Nephron (organoid): ENCODE measurements around the gene WNT9B.
"Not testable (repeated sequence)": the region's sequence is repeated elsewhere in the genome, so short reads cannot be mapped to it uniquely, and the experiment has no call there.

Source experiments
- H3K27ac Mint-ChIP-seq, 3 experiments: 2 replicates each; pipeline ENCODE4 v1.8.0; 2020; ENCODE audit warnings: mixed read lengths in 3 of 3, mild to moderate bottlenecking in 2 of 3, moderate library complexity in 1 of 3
- H3K27me3 Mint-ChIP-seq: 2 replicates; pipeline ENCODE4 v1.8.0; 2021; ENCODE audit warnings: low read depth, mild to moderate bottlenecking, moderate library complexity, mixed read lengths
- H3K36me3 Mint-ChIP-seq: 2 replicates; pipeline ENCODE4 v1.8.0; 2020; ENCODE audit warnings: low read depth, mixed read lengths
- H3K4me1 Mint-ChIP-seq: 2 replicates; pipeline ENCODE4 v1.8.0; 2020; ENCODE audit warnings: mixed read lengths
- H3K4me3 Mint-ChIP-seq, 3 experiments: 2 replicates each; pipeline ENCODE4 v1.8.0; 2020; ENCODE audit warnings: mild to moderate bottlenecking in 3 of 3, mixed read lengths in 3 of 3, moderate library complexity in 2 of 3
- H3K9me3 Mint-ChIP-seq: 2 replicates; pipeline ENCODE4 v1.8.0; 2020; ENCODE audit warnings: mixed read lengths
- CTCF ChIP-seq, 3 experiments: fragments of 200-600 bp; sonication (generic); IDR thresholded peaks; one replicate each; pipeline ENCODE4 v1.5.0; 2021; ENCODE audit warnings: antibody characterized with exemption in 3 of 3; ENCODE audit not compliant: unreplicated experiment in 3 of 3

Gene WNT9B

GRCh38 chr17:46833840-46834208 is 17.6 kb upstream of the WNT9B start:
- TF ChIP-seq CTCF (IDR thresholded peaks at IDR 0.05; ENCODE audit: unreplicated experiment in 3 of 3): no peak
- Mint-ChIP-seq H3K9me3 (no peaks in the 10 kb centered on the region), H3K27ac (no peak overlapping the region), H3K36me3 (no peaks in the 10 kb centered on the region), H3K27me3 (peaks cover 45% of the 10 kb centered on the region), H3K4me1 (peaks cover 4% of the 10 kb centered on the region), H3K4me3 (no peak overlapping the region)

DNA sequence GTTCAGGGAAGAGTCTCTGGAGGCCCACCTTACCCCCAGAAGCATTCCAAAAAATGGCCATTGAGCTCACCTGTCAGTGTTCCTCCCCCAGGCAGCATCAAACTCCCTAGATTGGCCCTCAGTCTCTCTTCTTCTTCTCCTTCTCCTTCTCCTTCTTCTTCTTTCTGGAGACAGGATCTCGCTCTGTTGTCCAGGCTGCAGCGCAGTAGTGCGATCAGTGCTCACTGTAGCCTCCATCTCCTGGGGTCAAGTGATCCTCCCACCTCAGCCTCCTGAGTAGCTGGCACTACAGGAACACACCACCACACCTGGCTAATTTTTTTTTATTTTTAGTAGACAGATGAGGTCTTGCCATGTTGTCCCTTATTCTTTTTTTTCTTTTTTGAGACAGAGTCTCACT is 16.5 kb upstream of the WNT9B start:
- Mint-ChIP-seq H3K4me3 (no peak overlapping the region), H3K36me3 (no peaks in the 10 kb centered on the region), H3K27me3 (peaks cover 50% of the 10 kb centered on the region), H3K9me3 (no peaks in the 10 kb centered on the region), H3K27ac (no peak overlapping the region), H3K4me1 (peaks cover 4% of the 10 kb centered on the region)
- no peak for TF ChIP-seq CTCF (IDR thresholded peaks at IDR 0.05; ENCODE audit: unreplicated experiment in 3 of 3)

- no peak overlapping the region for H3K27ac Mint-ChIP-seq
- H3K36me3 Mint-ChIP-seq: no peaks in the 10 kb centered on the region
- peaks cover 9% of the 10 kb centered on the region for H3K9me3 Mint-ChIP-seq
- no peaks in the 10 kb centered on the region for H3K4me1 Mint-ChIP-seq
- no peak for TF ChIP-seq CTCF (IDR thresholded peaks at IDR 0.05; ENCODE audit: unreplicated experiment in 3 of 3)
- H3K4me3 Mint-ChIP-seq: no peak overlapping the region
- peaks cover 53% of the 10 kb centered on the region for H3K27me3 Mint-ChIP-seq
Measured at GRCh38 chr17:46836500-46836899, 14.9 kb upstream of the WNT9B start.

DNA sequence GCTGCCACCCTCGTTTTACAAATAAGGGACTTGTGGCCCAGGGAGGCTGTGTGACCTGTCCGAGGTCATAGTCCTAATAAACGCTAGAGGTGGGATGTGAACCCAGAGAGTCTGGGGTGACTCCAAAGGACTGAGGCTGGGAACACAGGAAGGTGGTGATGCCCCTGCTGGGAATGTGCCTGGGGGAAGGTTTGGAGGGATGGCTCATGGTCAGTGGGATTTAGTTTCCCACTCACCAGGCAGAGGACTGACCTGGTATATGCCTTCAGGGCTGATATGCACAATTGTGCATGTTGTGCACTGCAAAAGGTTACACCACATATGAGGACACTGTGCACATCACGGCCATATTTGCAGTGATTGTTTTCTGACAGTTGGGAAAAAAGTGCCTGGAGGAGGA is 13.9 kb upstream of the WNT9B start:
- H3K9me3 Mint-ChIP-seq: peaks cover 9% of the 10 kb centered on the region
- no peak for TF ChIP-seq CTCF (IDR thresholded peaks at IDR 0.05; ENCODE audit: unreplicated experiment in 3 of 3)
- no peaks in the 10 kb centered on the region for H3K36me3 Mint-ChIP-seq
- H3K4me1 Mint-ChIP-seq: no peaks in the 10 kb centered on the region
- H3K4me3 Mint-ChIP-seq: no peak overlapping the region
- H3K27ac Mint-ChIP-seq: no peak overlapping the region
- H3K27me3 Mint-ChIP-seq: peaks cover 55% of the 10 kb centered on the region

- Mint-ChIP-seq H3K27me3 (peaks cover 54% of the 10 kb centered on the region), H3K27ac (no peak overlapping the region), H3K4me1 (no peaks in the 10 kb centered on the region), H3K36me3 (no peaks in the 10 kb centered on the region), H3K4me3 (no peak overlapping the region), H3K9me3 (peaks cover 19% of the 10 kb centered on the region)
- no peak for TF ChIP-seq CTCF (IDR thresholded peaks at IDR 0.05; ENCODE audit: unreplicated experiment in 3 of 3)
Measured at GRCh38 chr17:46839211-46839610, 12.2 kb upstream of the WNT9B start.

GRCh38 chr17:46840596-46840995 is 10.8 kb upstream of the WNT9B start:
- Mint-ChIP-seq H3K27me3 (peaks cover 59% of the 10 kb centered on the region), H3K9me3 (peaks cover 19% of the 10 kb centered on the region)
- not testable (repeated sequence) for H3K36me3 Mint-ChIP-seq, H3K4me1 Mint-ChIP-seq, H3K4me3 Mint-ChIP-seq, H3K27ac Mint-ChIP-seq
